ENCODE data around the gene SPINK2.

DNA sequence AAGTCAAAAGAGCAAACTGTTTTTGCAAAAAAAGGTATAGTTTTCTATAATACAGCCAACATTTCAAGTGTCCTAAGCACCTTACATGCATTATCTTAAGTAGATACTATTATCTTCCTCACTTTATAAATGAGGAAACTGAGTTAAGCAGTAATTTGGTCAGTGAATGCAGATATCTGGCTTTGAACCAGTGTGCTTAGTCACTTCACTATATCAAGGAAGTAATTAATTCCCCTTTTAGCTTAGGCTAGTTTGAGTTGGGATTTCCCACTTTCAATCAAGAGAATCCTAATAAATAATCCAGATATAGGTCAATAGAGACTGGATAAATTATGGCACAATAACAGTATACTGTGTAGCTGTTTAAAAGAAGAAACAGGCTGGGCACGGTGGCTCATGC, 14.8 kb downstream of the SPINK2 start:
- TF ChIP-seq, protein P1, sequence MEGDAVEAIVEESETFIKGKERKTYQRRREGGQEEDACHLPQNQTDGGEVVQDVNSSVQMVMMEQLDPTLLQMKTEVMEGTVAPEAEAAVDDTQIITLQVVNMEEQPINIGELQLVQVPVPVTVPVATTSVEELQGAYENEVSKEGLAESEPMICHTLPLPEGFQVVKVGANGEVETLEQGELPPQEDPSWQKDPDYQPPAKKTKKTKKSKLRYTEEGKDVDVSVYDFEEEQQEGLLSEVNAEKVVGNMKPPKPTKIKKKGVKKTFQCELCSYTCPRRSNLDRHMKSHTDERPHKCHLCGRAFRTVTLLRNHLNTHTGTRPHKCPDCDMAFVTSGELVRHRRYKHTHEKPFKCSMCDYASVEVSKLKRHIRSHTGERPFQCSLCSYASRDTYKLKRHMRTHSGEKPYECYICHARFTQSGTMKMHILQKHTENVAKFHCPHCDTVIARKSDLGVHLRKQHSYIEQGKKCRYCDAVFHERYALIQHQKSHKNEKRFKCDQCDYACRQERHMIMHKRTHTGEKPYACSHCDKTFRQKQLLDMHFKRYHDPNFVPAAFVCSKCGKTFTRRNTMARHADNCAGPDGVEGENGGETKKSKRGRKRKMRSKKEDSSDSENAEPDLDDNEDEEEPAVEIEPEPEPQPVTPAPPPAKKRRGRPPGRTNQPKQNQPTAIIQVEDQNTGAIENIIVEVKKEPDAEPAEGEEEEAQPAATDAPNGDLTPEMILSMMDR (IDR thresholded peaks at IDR 0.05 in 4 of 5, conservative IDR thresholded peaks at IDR 0.05 in 1 of 5): no peak
- no peak for TF ChIP-seq POLR2A (IDR thresholded peaks at IDR 0.05)

Measured in gastrocnemius medialis (tissue), 4 donors.